ENCODE measurements around the gene SELENBP1.

DNA sequence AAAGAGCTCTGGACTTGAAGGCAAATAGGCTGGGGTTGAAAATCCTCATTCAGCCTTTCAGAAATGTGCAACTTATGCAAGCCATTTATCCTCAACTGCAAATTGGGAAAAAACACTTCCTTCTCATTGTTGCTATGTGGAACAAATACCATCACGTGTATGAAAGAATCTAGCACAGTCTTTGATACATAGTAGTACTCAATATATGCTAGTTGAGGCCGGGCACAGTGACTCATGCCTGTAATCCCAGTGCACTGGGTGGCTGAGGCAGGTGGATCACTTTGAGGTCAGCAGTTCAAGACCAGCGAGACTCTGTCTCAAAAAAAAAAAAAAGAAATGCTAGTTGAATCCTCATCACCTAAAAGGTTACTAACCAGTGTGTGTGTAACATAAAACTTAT lies 53.5 kb downstream of the SELENBP1 start:
- TF ChIP-seq POLR2AphosphoS5 (IDR thresholded peaks at IDR 0.05; ENCODE audit: borderline replicate concordance, low read depth, low read length) (no peak), EZH2 (IDR thresholded peaks at IDR 0.05) (no peak), FOXP2 (optimal IDR thresholded peaks at IDR 0.05; ENCODE audit: control extremely low read depth, extremely low read length, insufficient read depth) (no peak)

Data from SK-N-MC (cell line).